Prostate gland (tissue), 2 donors: ENCODE measurements around the gene ANGPTL2. TPM values are rescaled to one million over a fixed set of nuclear protein-coding genes. Genes with fewer than 3 reads are reported as not detected.

ENCODE experiments used
- DNase-seq: peaks from one replicate; pipeline ENCODE4 v3.0.0-alpha.2; 2019; ENCODE audit warnings: low spot score
- H3K27ac ChIP-seq, 2 donors: fragments of 200-600 bp; sonication (generic); 2 replicates each; pipeline ENCODE4 v1.5.1; 2017 to 2019
- H3K27me3 ChIP-seq: fragments of 200-600 bp; sonication (generic); replicated peaks from 2 replicates; pipeline ENCODE4 v1.5.1; 2019; ENCODE audit not compliant: insufficient read depth
- H3K36me3 ChIP-seq, 2 donors: fragments of 200-600 bp; sonication (generic); 1 replicate in 1 of 2; 2 replicates in 1 of 2; pipeline versions ENCODE4 v1.5.1 to v1.8.1; 2017 to 2019
- H3K4me1 ChIP-seq: fragments of 200-600 bp; sonication (generic); replicated peaks from 2 replicates; pipeline ENCODE4 v1.5.1; 2019
- H3K4me3 ChIP-seq, 2 donors: fragments of 200-600 bp; sonication (generic); 2 replicates each; pipeline ENCODE4 v1.5.1; 2017 to 2019
- H3K9me3 ChIP-seq: fragments of 200-600 bp; sonication (generic); 2 replicates; pipeline ENCODE4 v1.5.1; 2017
- CTCF ChIP-seq, 4 experiments: fragments of 200-600 bp in 2 of 4; fragments of 450-650 bp in 2 of 4; sonication (generic) in 2 of 4; IDR thresholded peaks; 1 replicate in 3 of 4; 2 replicates in 1 of 4; pipeline ENCODE4 v1.5.1; 2016 to 2019; ENCODE audit warnings: antibody characterized with exemption in 4 of 4, mild to moderate bottlenecking in 2 of 4, moderate library complexity in 2 of 4
- POLR2A ChIP-seq: fragments of 450-650 bp; IDR thresholded peaks from one replicate; pipeline ENCODE4 v1.6.1; 2016; ENCODE audit warnings: antibody characterized with exemption, mild to moderate bottlenecking
- POLR2AphosphoS5 ChIP-seq: sonication (generic); formaldehyde crosslinking; IDR thresholded peaks from one replicate; pipeline ENCODE4 v1.6.1; 2017; ENCODE audit warnings: antibody characterized with exemption
- WGBS: methylation state at CpG from one replicate; pipeline ENCODE4 v1.1.5; 2018; 5-methylcytosine and 5-hydroxymethylcytosine counted together
- intact Hi-C: fragments of 100-400 bp; cut with DNase I; formaldehyde crosslinking; loops from one replicate; pipeline ENCODE4 v1.14.2; 2022
- total RNA-seq, 2 donors: library from RNA; depleted of rRNA; stranded (reverse); fragments of >200 nt; gene quantifications; one replicate each; pipeline ENCODE4 v1.1.0, GENCODE V29; 2016

ANGPTL2 gene
- total RNA-seq, 2 donors from 2014 or later, result 17.3 to 43.2 TPM

DNA sequence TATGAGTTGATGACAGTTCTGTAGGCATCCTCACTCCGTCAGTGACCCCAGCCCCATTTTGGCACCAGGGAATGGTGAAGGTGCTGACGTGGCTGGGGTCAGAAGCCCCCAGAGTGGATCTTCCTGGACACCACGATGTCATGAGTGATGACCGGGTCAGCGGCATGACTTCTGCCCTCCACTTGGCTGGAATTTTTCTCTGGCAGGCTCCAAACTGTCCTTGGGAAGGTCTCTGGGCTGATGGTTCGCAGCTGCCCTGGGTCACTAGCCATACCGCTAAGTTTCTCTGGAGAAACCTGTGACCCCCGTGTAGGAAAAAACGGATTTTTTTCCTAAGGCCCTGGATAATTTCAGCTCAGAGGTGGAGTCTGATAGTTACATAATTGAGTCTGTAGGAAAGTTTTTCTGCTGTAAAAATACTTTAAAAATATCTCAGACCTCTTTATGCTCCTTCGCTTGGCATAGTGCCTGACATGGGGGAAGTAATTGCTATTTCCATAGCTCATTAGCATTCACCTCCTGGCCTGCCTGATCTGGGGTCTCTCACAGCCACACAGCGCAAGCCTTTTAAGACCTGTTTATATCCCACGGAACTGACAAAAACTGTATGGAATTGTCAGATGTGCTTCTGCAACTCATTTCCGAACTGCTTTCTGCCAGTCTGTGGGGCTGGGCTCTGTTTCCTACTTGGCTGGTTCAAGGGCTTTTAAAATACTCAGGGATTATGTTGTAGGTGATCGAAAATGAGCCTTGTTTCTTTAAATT is 69.2 kb downstream of the ANGPTL2 start:
- no peaks in the 10 kb centered on the region for H3K27me3 ChIP-seq
- no peak overlapping the region for H3K4me3 ChIP-seq
- no peaks in the 10 kb centered on the region for H3K9me3 ChIP-seq
- no peak overlapping the region for H3K27ac ChIP-seq
- H3K36me3 ChIP-seq, result no peaks in the 10 kb centered on the region
- WGBS, result 75% methylated on average over 14 of the region's 14 CpGs
- peaks cover 3% of the 10 kb centered on the region for H3K4me1 ChIP-seq
- TF ChIP-seq POLR2AphosphoS5 (no peak), POLR2A (no peak), CTCF (IDR thresholded peaks at IDR 0.05) (no peak)
- DNase-seq, result no peak
- intact Hi-C loops, result no loop called here

DNA sequence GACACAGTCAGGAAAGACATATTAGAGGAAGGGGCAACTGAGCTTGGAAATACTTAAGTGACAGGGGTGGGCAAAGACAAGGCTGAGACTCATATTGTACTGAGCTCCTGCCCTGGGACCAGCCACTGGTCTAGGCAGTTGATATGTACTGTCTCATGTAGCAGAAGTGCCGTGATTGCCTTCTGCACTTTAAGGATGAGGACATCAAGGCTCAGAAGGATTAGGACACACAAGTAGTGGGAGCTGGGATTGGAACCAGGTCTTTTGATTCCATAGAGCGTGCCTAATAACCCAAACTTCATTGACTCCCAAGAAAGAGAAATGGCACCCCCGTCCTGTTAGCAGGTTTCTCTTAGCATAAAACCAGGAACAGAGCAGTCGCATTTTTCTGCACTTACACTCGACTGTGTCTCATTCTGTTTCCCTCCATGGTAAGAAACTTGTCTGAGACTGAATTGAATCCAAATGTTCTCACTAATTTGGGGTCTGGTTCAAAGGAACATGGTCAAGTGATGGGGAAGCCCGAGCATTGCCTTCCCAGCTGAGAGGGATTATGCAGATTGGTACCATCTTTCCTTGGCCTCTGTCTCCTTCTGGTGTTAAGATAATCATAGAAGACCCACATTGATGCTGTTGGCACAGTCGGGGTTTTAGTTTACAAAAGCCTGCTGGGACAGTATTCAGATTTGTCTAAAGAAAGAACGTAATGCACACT is 70.4 kb downstream of the ANGPTL2 start:
- no peak for DNase-seq
- Histone ChIP-seq H3K9me3 (no peaks in the 10 kb centered on the region), H3K4me3 (no peak overlapping the region), H3K27ac (no peak overlapping the region), H3K4me1 (peaks cover 3% of the 10 kb centered on the region), H3K27me3 (no peaks in the 10 kb centered on the region), H3K36me3 (no peaks in the 10 kb centered on the region)
- intact Hi-C loops, result no loop called here
- 75% methylated on average over 8 of the region's 8 CpGs for whole genome bisulfite sequencing
- TF ChIP-seq CTCF (IDR thresholded peaks at IDR 0.05) (no peak), POLR2AphosphoS5 (no peak), POLR2A (no peak)

- WGBS, result 95% methylated on average over 7 of the region's 7 CpGs
- DNase-seq, result no peak
- H3K27me3 ChIP-seq, result no peaks in the 10 kb centered on the region
- intact Hi-C loops, result no loop called here
- no peaks in the 10 kb centered on the region for H3K9me3 ChIP-seq
- H3K36me3 ChIP-seq, result no peaks in the 10 kb centered on the region
- H3K27ac ChIP-seq, result no peak overlapping the region
- no peak overlapping the region for H3K4me3 ChIP-seq
- TF ChIP-seq POLR2AphosphoS5 (no peak), CTCF (IDR thresholded peaks at IDR 0.05) (no peak), POLR2A (no peak)
- peaks cover 3% of the 10 kb centered on the region for H3K4me1 ChIP-seq
Measured at GRCh38 chr9:127050591-127051001, 71.8 kb downstream of the ANGPTL2 start.

DNA sequence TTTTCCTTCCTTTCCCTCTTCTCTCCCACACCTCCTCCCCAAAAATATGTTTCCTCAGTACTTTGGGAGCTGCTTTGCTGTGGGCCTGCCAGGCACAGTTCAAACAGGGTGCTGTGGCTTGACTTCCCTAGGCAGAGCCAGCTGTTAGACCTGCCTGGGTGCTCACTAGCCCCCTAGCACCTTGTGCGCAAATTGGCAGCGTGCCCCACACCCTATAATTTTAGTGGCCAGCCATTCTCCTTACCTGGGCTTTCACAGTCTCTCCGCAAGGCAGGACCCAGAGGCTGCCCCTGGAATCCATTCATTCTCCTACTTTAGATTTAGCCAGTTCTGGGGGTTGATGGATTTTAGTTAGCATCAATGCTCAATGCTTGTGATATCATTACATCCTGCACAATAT is 72.3 kb downstream of the ANGPTL2 start:
- no peak for DNase-seq
- H3K4me1 ChIP-seq, result peaks cover 3% of the 10 kb centered on the region
- H3K27me3 ChIP-seq, result no peaks in the 10 kb centered on the region
- no peak overlapping the region for H3K27ac ChIP-seq
- TF ChIP-seq POLR2AphosphoS5 (no peak), POLR2A (no peak), CTCF (IDR thresholded peaks at IDR 0.05) (no peak)
- intact Hi-C loops, result no loop called here
- no peaks in the 10 kb centered on the region for H3K36me3 ChIP-seq
- H3K4me3 ChIP-seq, result no peak overlapping the region
- 100% methylated on average over 3 of the region's 3 CpGs for WGBS
- H3K9me3 ChIP-seq, result no peaks in the 10 kb centered on the region

DNA sequence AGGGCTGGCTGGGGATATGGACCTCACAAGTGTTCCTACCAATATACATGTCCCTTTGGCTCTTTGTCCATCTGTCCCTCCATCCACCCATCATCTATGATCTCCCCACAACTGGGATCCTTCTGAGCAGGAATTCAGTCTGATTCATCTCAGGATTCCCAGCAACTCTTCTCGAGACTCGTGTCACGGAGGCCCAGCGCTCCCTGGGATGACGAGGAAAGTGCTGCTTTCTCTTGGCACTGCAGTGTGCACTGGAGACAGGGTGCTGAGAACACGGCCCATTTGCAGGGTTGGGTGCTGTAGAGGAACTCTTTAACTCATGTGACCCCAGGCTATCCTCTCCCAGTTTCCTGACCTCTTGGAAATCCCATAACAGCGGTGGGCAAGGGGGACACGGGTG is 72.9 kb downstream of the ANGPTL2 start:
- 89% methylated on average over 8 of the region's 8 CpGs for WGBS
- Histone ChIP-seq H3K36me3 (no peaks in the 10 kb centered on the region), H3K9me3 (no peaks in the 10 kb centered on the region), H3K27me3 (no peaks in the 10 kb centered on the region), H3K4me3 (no peak overlapping the region), H3K27ac (no peak overlapping the region), H3K4me1 (peaks cover 3% of the 10 kb centered on the region)
- TF ChIP-seq POLR2A (no peak), CTCF (IDR thresholded peaks at IDR 0.05) (no peak), POLR2AphosphoS5 (no peak)
- no peak for DNase-seq
- intact Hi-C loops, result no loop called here
